MM.1S (cell line): Measurements from ENCODE around the gene RWDD4.
A peak's percentile ranks its signal among the peaks of the same experiment; 100 is the strongest.

Experiments
- DNase-seq: peaks from one replicate; pipeline ENCODE4 v3.0.0-alpha.2; 2015
- H2AFZ ChIP-seq: fragments of 300-600 bp; sonication (generic); 2 replicates; pipeline ENCODE4 v1.6.0; 2016; ENCODE audit warnings: antibody characterized with exemption, low read length
- H3F3A ChIP-seq: fragments of 300-600 bp; sonication (generic); 2 replicates; pipeline ENCODE4 v1.6.1; 2016; ENCODE audit warnings: mild to moderate bottlenecking, antibody characterized with exemption, low read length, moderate library complexity, mixed read lengths; ENCODE audit not compliant: insufficient read depth
- H3K27ac ChIP-seq: fragments of 300-600 bp; sonication (generic); 2 replicates; pipeline ENCODE4 v1.5.1; 2016; ENCODE audit warnings: mild to moderate bottlenecking, low read length
- H3K27me3 ChIP-seq: fragments of 300-600 bp; sonication (generic); replicated peaks from 2 replicates; pipeline ENCODE4 v1.6.0; 2016; ENCODE audit warnings: low read length; ENCODE audit not compliant: insufficient read depth
- H3K36me3 ChIP-seq: fragments of 300-600 bp; sonication (generic); replicated peaks from 2 replicates; pipeline ENCODE4 v1.6.1; 2016; ENCODE audit warnings: mild to moderate bottlenecking, low read length, mixed read lengths; ENCODE audit not compliant: insufficient read depth
- H3K4me1 ChIP-seq: fragments of 300-600 bp; sonication (generic); 2 replicates; pipeline ENCODE4 v1.6.1; 2016; ENCODE audit warnings: low read length, mixed read lengths
- H3K4me2 ChIP-seq: fragments of 300-600 bp; sonication (generic); 2 replicates; pipeline ENCODE4 v1.6.0; 2016; ENCODE audit warnings: low read depth, low read length
- H3K4me3 ChIP-seq: fragments of 300-600 bp; sonication (generic); 2 replicates; pipeline ENCODE4 v1.5.1; 2016; ENCODE audit warnings: low read length, mixed read lengths
- H3K79me2 ChIP-seq: fragments of 300-600 bp; sonication (generic); 2 replicates; pipeline ENCODE4 v1.6.1; 2016; ENCODE audit warnings: mixed run types, low read length, mixed read lengths
- H3K9ac ChIP-seq: fragments of 300-600 bp; sonication (generic); 2 replicates; pipeline ENCODE4 v1.6.1; 2016; ENCODE audit warnings: low read length, mixed read lengths
- H3K9me2 ChIP-seq: fragments of 300-600 bp; sonication (generic); replicated peaks from 2 replicates; pipeline ENCODE4 v1.6.1; 2016; ENCODE audit warnings: mild to moderate bottlenecking, low read length, mixed read lengths; ENCODE audit not compliant: insufficient read depth
- H3K9me3 ChIP-seq: fragments of 300-600 bp; sonication (generic); replicated peaks from 2 replicates; pipeline ENCODE4 v1.6.1; 2016; ENCODE audit warnings: mild to moderate bottlenecking, low read length, mixed read lengths; ENCODE audit not compliant: insufficient read depth
- H4K20me1 ChIP-seq: fragments of 300-600 bp; sonication (generic); 2 replicates; pipeline ENCODE4 v1.6.1; 2016; ENCODE audit warnings: mild to moderate bottlenecking, low read length, moderate library complexity, mixed read lengths; ENCODE audit not compliant: insufficient read depth
- CTCF ChIP-seq: fragments of 300-600 bp; sonication (generic); IDR thresholded peaks from 2 replicates; pipeline ENCODE4 v1.5.1; 2016; ENCODE audit warnings: antibody characterized with exemption, low read length, mixed read lengths
- EZH2 ChIP-seq: fragments of 300-600 bp; sonication (generic); optimal IDR thresholded peaks from 2 replicates; pipeline ENCODE3; 2017; ENCODE audit warnings: low read depth, mild to moderate bottlenecking, antibody characterized with exemption, low read length, mixed read lengths
- EZH2phosphoT487 ChIP-seq: fragments of 300-600 bp; sonication (generic); IDR thresholded peaks from 2 replicates; pipeline ENCODE4 v1.6.1; 2018; ENCODE audit warnings: antibody characterized with exemption, low read length

Gene RWDD4

GRCh38 chr4:183666088-183666487 is 7.1 kb upstream of the RWDD4 start:
- TF ChIP-seq EZH2 = no peak
- Histone ChIP-seq H3K4me3 (no peak overlapping the region), H3K9me2 (no peaks in the 10 kb centered on the region), H3K4me1 (no peaks in the 10 kb centered on the region), H3K27ac (no peak overlapping the region), H3K9ac (no peak overlapping the region), H3K36me3 (peaks cover 8% of the 10 kb centered on the region; the same call in 1 of the 2 replicates), H3K9me3 (no peaks in the 10 kb centered on the region), H3K4me2 (no peak overlapping the region), H3K27me3 (no peaks in the 10 kb centered on the region), H3F3A (no peaks in the 10 kb centered on the region), H2AFZ (no peak overlapping the region), H4K20me1 (no peaks in the 10 kb centered on the region), H3K79me2 (peaks cover 11% of the 10 kb centered on the region)
- DNase-seq = no peak

- peaks cover 12% of the 10 kb centered on the region for H3F3A ChIP-seq
- peak overlapping the region; percentile 95 for H3K4me2 ChIP-seq
- no peaks in the 10 kb centered on the region for H3K9me2 ChIP-seq
- no peaks in the 10 kb centered on the region for H3K27me3 ChIP-seq
- DNase-seq = no peak
- peak overlapping the region; percentile 83 for H3K9ac ChIP-seq
- H3K4me1 ChIP-seq = peaks cover 10% of the 10 kb centered on the region; the same call in 1 of the 2 replicates
- peaks cover 51% of the 10 kb centered on the region for H3K79me2 ChIP-seq
- no peak for TF ChIP-seq CTCF
- no peak for TF ChIP-seq EZH2
- TF ChIP-seq EZH2phosphoT487 = no peak
- no peaks in the 10 kb centered on the region for H3K36me3 ChIP-seq
- no peaks in the 10 kb centered on the region for H4K20me1 ChIP-seq
- H3K4me3 ChIP-seq = peak overlapping the region; percentile 80
- peak overlapping the region; percentile 61 for H3K27ac ChIP-seq
- no peaks in the 10 kb centered on the region for H3K9me3 ChIP-seq
- H2AFZ ChIP-seq = peak overlapping the region; percentile 92
Measured at GRCh38 chr4:183659872-183660242, 872 bp upstream of the RWDD4 start.

GRCh38 chr4:183658362-183659028 is 490 bp downstream of the RWDD4 start:
- Histone ChIP-seq H3F3A (peaks cover 12% of the 10 kb centered on the region), H3K9me3 (no peaks in the 10 kb centered on the region), H2AFZ (peak overlapping the region; percentile 65), H3K4me3 (peak overlapping the region; percentile 80), H3K4me2 (peak overlapping the region; percentile 83), H3K79me2 (peaks cover 51% of the 10 kb centered on the region), H3K9ac (peak overlapping the region; percentile 83), H3K4me1 (peaks cover 10% of the 10 kb centered on the region; the same call in 1 of the 2 replicates), H3K9me2 (no peaks in the 10 kb centered on the region), H4K20me1 (no peaks in the 10 kb centered on the region), H3K27ac (peak overlapping the region; percentile 61; the same call in 1 of the 2 replicates), H3K36me3 (no peaks in the 10 kb centered on the region), H3K27me3 (no peaks in the 10 kb centered on the region)
- no peak for TF ChIP-seq EZH2phosphoT487
- no peak for TF ChIP-seq CTCF
- no peak for TF ChIP-seq EZH2
- DNase-seq = no peak

GRCh38 chr4:183657564-183657963 is 1.4 kb downstream of the RWDD4 start:
- H3K79me2 ChIP-seq = peaks cover 46% of the 10 kb centered on the region
- H3K9me3 ChIP-seq = no peaks in the 10 kb centered on the region
- no peak for DNase-seq
- H3K27ac ChIP-seq = no peak overlapping the region
- no peak overlapping the region for H2AFZ ChIP-seq
- H3K4me2 ChIP-seq = peak overlapping the region; percentile 83
- no peaks in the 10 kb centered on the region for H3K9me2 ChIP-seq
- H3K4me1 ChIP-seq = peaks cover 10% of the 10 kb centered on the region; the same call in 1 of the 2 replicates
- H3K9ac ChIP-seq = no peak overlapping the region
- no peaks in the 10 kb centered on the region for H3K27me3 ChIP-seq
- H3K36me3 ChIP-seq = no peaks in the 10 kb centered on the region
- TF ChIP-seq EZH2phosphoT487 = no peak
- TF ChIP-seq CTCF = no peak
- TF ChIP-seq EZH2 = no peak
- no peaks in the 10 kb centered on the region for H4K20me1 ChIP-seq
- H3F3A ChIP-seq = peaks cover 12% of the 10 kb centered on the region
- peak overlapping the region; percentile 80; the same call in 1 of the 2 replicates for H3K4me3 ChIP-seq
